HepG2 (cell line): ENCODE results near the gene LIMK2. TPM values are rescaled to one million over a fixed set of nuclear protein-coding genes. Genes with fewer than 3 reads are reported as not detected.
A peak's percentile ranks its signal among the peaks of the same experiment; 100 is the strongest.

Experiments used
- AHDC1 ChIP-seq: sonication (generic); formaldehyde crosslinking; IDR thresholded peaks from 2 replicates; pipeline ENCODE4 v1.5.1; 2020; ENCODE audit warnings: mild to moderate bottlenecking, missing genetic modification reagents, borderline replicate concordance
- E2F5 ChIP-seq: sonication (generic); formaldehyde crosslinking; conservative IDR thresholded peaks from 2 replicates; pipeline ENCODE4 v1.4.0; 2020; ENCODE audit warnings: missing genetic modification reagents
- ELK4 ChIP-seq: sonication (generic); formaldehyde crosslinking; IDR thresholded peaks from 2 replicates; pipeline ENCODE4 v1.9.0; 2021; ENCODE audit warnings: missing genetic modification reagents, borderline replicate concordance
- EP300 ChIP-seq, 3 experiments: sonication (generic) in 1 of 3; formaldehyde crosslinking in 1 of 3; IDR thresholded peaks; 2 replicates each; pipeline versions ENCODE4 v1.5.1 to v1.6.1; 2011 to 2020; ENCODE audit warnings: low read depth in 2 of 3, low read length in 2 of 3, borderline replicate concordance in 1 of 3, improper control_type of control experiment in 1 of 3, mild to moderate bottlenecking in 1 of 3, missing genetic modification reagents in 1 of 3, moderate library complexity in 1 of 3
- FOXA1 ChIP-seq, 2 experiments: fragments of 450-650 bp in 1 of 2; sonication (generic) in 1 of 2; formaldehyde crosslinking in 1 of 2; IDR thresholded peaks; 2 replicates each; pipeline versions ENCODE4 v1.4.0 to v1.6.1; 2016 to 2020; ENCODE audit warnings: missing genetic modification reagents in 1 of 2
- HNRNPK ChIP-seq: fragments of 200-400 bp; formaldehyde crosslinking; IDR thresholded peaks from 2 replicates; pipeline ENCODE4 v1.6.1; 2018; ENCODE audit warnings: low read length, low read depth, moderate library complexity, mild to moderate bottlenecking; ENCODE audit not compliant: poor library complexity, severe bottlenecking
- PBX3 ChIP-seq: sonication (generic); formaldehyde crosslinking; IDR thresholded peaks from 2 replicates; pipeline ENCODE4 v1.8.1; 2023; ENCODE audit warnings: missing genetic modification reagents, inconsistent platforms, borderline replicate concordance
- TGIF2 ChIP-seq: IDR thresholded peaks from 2 replicates; pipeline ENCODE4 v1.6.1; 2016; ENCODE audit warnings: control low read depth, missing compliant biosample characterization
- ZFP1 ChIP-seq: IDR thresholded peaks from 2 replicates; pipeline ENCODE4 v1.6.1; 2016
- ZNF235 ChIP-seq: sonication (generic); formaldehyde crosslinking; IDR thresholded peaks from 2 replicates; pipeline ENCODE4 v1.8.1; 2023; ENCODE audit warnings: mild to moderate bottlenecking, missing genetic modification reagents, borderline replicate concordance
- ZNF430 ChIP-seq: sonication (generic); formaldehyde crosslinking; IDR thresholded peaks from 2 replicates; pipeline ENCODE4 v1.9.0; 2021; ENCODE audit warnings: mild to moderate bottlenecking, missing genetic modification reagents
- ZNF446 ChIP-seq: sonication (generic); formaldehyde crosslinking; IDR thresholded peaks from 2 replicates; pipeline ENCODE4 v1.5.0; 2020; ENCODE audit warnings: mild to moderate bottlenecking, missing genetic modification reagents
- ZNF709 ChIP-seq: sonication (generic); formaldehyde crosslinking; IDR thresholded peaks from 2 replicates; pipeline ENCODE4 v1.5.0; 2020; ENCODE audit warnings: mild to moderate bottlenecking, missing genetic modification reagents
- ZNF792 ChIP-seq: IDR thresholded peaks from 2 replicates; pipeline ENCODE4 v1.6.1; 2016
- ZNF891 ChIP-seq: sonication (generic); formaldehyde crosslinking; IDR thresholded peaks from 2 replicates; pipeline ENCODE4 v1.5.0; 2020; ENCODE audit warnings: mild to moderate bottlenecking, missing genetic modification reagents
- ZXDC ChIP-seq: sonication (generic); formaldehyde crosslinking; IDR thresholded peaks from 2 replicates; pipeline ENCODE4 v1.5.0; 2020; ENCODE audit warnings: mild to moderate bottlenecking, missing genetic modification reagents
- polyA plus RNA-seq, 8 experiments: library from polyadenylated mRNA; depleted of rRNA in 3 of 8; stranded (reverse) in 7 of 8; unstranded in 1 of 8; fragments of >200 nt; fragmentation: Illumina TruSeq in 4 of 8; extraction: Trizol in 4 of 8; gene quantifications; 2 replicates each; pipeline versions ENCODE4 v1.2.1 to v1.2.3, GENCODE V29; 2011 to 2016; ENCODE audit warnings: low read depth in 4 of 8, missing spikeins in 1 of 8, mixed read lengths in 1 of 8; ENCODE audit not compliant: insufficient read depth in 1 of 8
- total RNA-seq, 5 experiments: library from RNA; depleted of rRNA; stranded (reverse); fragments of >200 nt; fragmentation: Illumina TruSeq; extraction: Trizol; gene quantifications; 2 replicates each; pipeline ENCODE4 v1.2.3, GENCODE V29; 2016; ENCODE audit warnings: low read depth in 1 of 5

LIMK2 gene
- total and polyA plus RNA-seq, 2 of the 13 experiments (the other 11 are each of a cell fraction or from before 2014, with no cell fraction given): 20.9 to 29.8 TPM

- TF ChIP-seq E2F5 (no peak), AHDC1 (CRISPR knock-in tag) (peak; percentile 26; the same call in 1 of the 2 replicates), PBX3 (CRISPR knock-in tag) (no peak), ELK4 (no peak), FOXA1 (IDR thresholded peaks at IDR 0.05) (no peak), FOXA1 (CRISPR knock-in tag; IDR thresholded peaks at IDR 0.05) (peak; percentile 94), ZNF430 (CRISPR knock-in tag) (no peak), ZNF709 (CRISPR knock-in tag) (no peak), ZXDC (CRISPR knock-in tag) (no peak), TGIF2 (CRISPR knock-in tag) (peak; percentile 62; the same call in 1 of the 2 replicates), HNRNPK (no peak), ZNF446 (CRISPR knock-in tag) (no peak), ZNF792 (0 out of 2 replicates have a peak, but pooled peaks have one; percentile 27), EP300 (IDR thresholded peaks at IDR 0.05; ENCODE audit: low read depth in 2 of 2, low read length in 2 of 2) (peak in 1 of 2 experiments; percentile 73; a peak in 2 of 4 replicates), EP300 (CRISPR knock-in tag; IDR thresholded peaks at IDR 0.05; ENCODE audit: borderline replicate concordance) (peak; percentile 61; the same call in 1 of the 2 replicates), ZNF235 (CRISPR knock-in tag) (no peak), ZNF891 (CRISPR knock-in tag) (no peak), ZFP1 (peak; percentile 50; the same call in 1 of the 2 replicates)
Observed at GRCh38 chr22:31223786-31224191, 11.7 kb downstream of the LIMK2 start (continued).
